K562 (cell line): ENCODE results near the gene IL34. TPM values are rescaled to one million over a fixed set of nuclear protein-coding genes. Genes with fewer than 3 reads are reported as not detected.

ENCODE experiments used
- ATAC-seq: fragments of 200-7000 bp; cut with Tn5 transposase; 3 replicates; pipeline ENCODE4 v1.9.1; 2020; ENCODE audit warnings: moderate library complexity
- BruUV-seq: library from RNA; stranded (reverse); fragments of 400-500 nt; replicated peaks from 2 replicates; lab custom pipeline; 2021; lab: Mats Ljungman, UMichigan
- CTCF ChIA-PET: fragments of 300-600 bp; formaldehyde crosslinking; extraction: SDS; loops from one replicate; lab custom pipeline; 2021; ENCODE audit warnings: low intra/inter-chr PET ratio; lab: Yijun Ruan, JAX
- POLR2A ChIA-PET: fragments of 300-600, 350-650 bp; sonication (Branson Sonifier 250); formaldehyde crosslinking; extraction: SDS; loops from one replicate; lab custom pipeline; 2021; ENCODE audit warnings: antibody characterized with exemption, inconsistent platforms; lab: Yijun Ruan, JAX
- DNase-seq, 4 experiments: peaks; one replicate each; pipeline versions ENCODE4 v3.0.0 to v3.0.0-alpha.2; 2011 to 2018; ENCODE audit warnings: low spot score in 3 of 4, mixed read lengths in 3 of 4; ENCODE audit errors: extremely low read depth in 1 of 4
- FAIRE-seq: peaks from 2 replicates; lab custom pipeline; 2011; peaks lifted over from hg19 to GRCh38; lab: Jason Lieb, UNC
- H2AFZ ChIP-seq: 2 replicates; pipeline ENCODE4 v1.6.0; 2011; ENCODE audit warnings: low read depth, low read length, control low read depth, inconsistent platforms
- H3K27ac ChIP-seq: fragments of 200-600 bp; 3 replicates; pipeline ENCODE4 v1.8.0; 2011; ENCODE audit warnings: low read depth, mild to moderate bottlenecking, control low read depth, inconsistent platforms, low read length, moderate library complexity, mixed read lengths; ENCODE audit errors: extremely low read depth
- H3K27me3 ChIP-seq, 2 experiments: fragments of 300-600 bp in 1 of 2; 2 replicates in 1 of 2; 3 replicates in 1 of 2; pipeline versions ENCODE4 v1.6.0 to v1.8.0; 2011; ENCODE audit warnings: inconsistent platforms in 2 of 2, low read length in 2 of 2, mild to moderate bottlenecking in 1 of 2, mixed read lengths in 1 of 2, moderate library complexity in 1 of 2; ENCODE audit not compliant: control insufficient read depth in 2 of 2, insufficient read depth in 2 of 2
- H3K36me3 ChIP-seq: fragments of 300-600 bp; 3 replicates; pipeline ENCODE4 v1.8.0; 2011; ENCODE audit warnings: mild to moderate bottlenecking, low read length, inconsistent platforms; ENCODE audit not compliant: control insufficient read depth, insufficient read depth
- H3K4me1 ChIP-seq, 2 experiments: fragments of 200-600 bp in 1 of 2; replicated peaks in 1 of 2; 2 replicates in 1 of 2; 3 replicates in 1 of 2; pipeline versions ENCODE4 v1.5.1 to v1.8.0; 2011; ENCODE audit warnings: inconsistent platforms in 2 of 2, low read length in 2 of 2, mild to moderate bottlenecking in 1 of 2, mixed read lengths in 1 of 2, moderate library complexity in 1 of 2; ENCODE audit not compliant: control insufficient read depth in 2 of 2, insufficient read depth in 2 of 2
- H3K4me2 ChIP-seq: 2 replicates; pipeline ENCODE4 v1.6.1; 2011; ENCODE audit warnings: low read length, control low read depth, inconsistent platforms, mixed read lengths; ENCODE audit not compliant: insufficient read depth
- H3K4me3 ChIP-seq: fragments of 200-600 bp; sonication (generic), shearing (Covaris generic); 2 replicates; pipeline ENCODE4 v1.5.1; 2016; ENCODE audit warnings: control low read depth, inconsistent platforms
- H3K79me2 ChIP-seq: fragments of 200-600 bp; 3 replicates; pipeline ENCODE4 v1.8.0; 2011; ENCODE audit warnings: low read length, inconsistent platforms; ENCODE audit not compliant: control insufficient read depth, insufficient read depth
- H3K9ac ChIP-seq, 2 experiments: 2 replicates each; pipeline versions ENCODE4 v1.6.0 to v1.6.1; 2011; ENCODE audit warnings: low read depth in 2 of 2, low read length in 2 of 2, control low read depth in 1 of 2, inconsistent platforms in 1 of 2, mild to moderate bottlenecking in 1 of 2, mixed read lengths in 1 of 2; ENCODE audit not compliant: insufficient read depth in 1 of 2
- H3K9me1 ChIP-seq: one replicate; pipeline ENCODE4 v1.6.0; 2011; ENCODE audit warnings: inconsistent platforms, mild to moderate bottlenecking, low read length, moderate library complexity; ENCODE audit not compliant: control insufficient read depth, insufficient read depth
- H3K9me3 ChIP-seq: replicated peaks from 2 replicates; pipeline ENCODE4 v1.5.1; 2011; ENCODE audit warnings: low read depth, low read length, inconsistent platforms; ENCODE audit not compliant: control insufficient read depth, insufficient read depth
- H4K20me1 ChIP-seq: replicated peaks from 2 replicates; pipeline ENCODE4 v1.6.1; 2011; ENCODE audit warnings: low read length, inconsistent platforms, mixed read lengths; ENCODE audit not compliant: control insufficient read depth, insufficient read depth
- ARID2 ChIP-seq: fragments of 450-650 bp; IDR thresholded peaks from 2 replicates; pipeline ENCODE4 v1.6.1; 2017; ENCODE audit warnings: antibody characterized with exemption, mild to moderate bottlenecking
- CBX5 ChIP-seq: IDR thresholded peaks from 2 replicates; pipeline ENCODE4 v1.6.1; 2014; ENCODE audit warnings: low read depth, borderline replicate concordance
- CSDE1 ChIP-seq, 2 experiments: fragments of 450-650 bp; IDR thresholded peaks; 2 replicates each; pipeline ENCODE4 v1.6.1; 2016; ENCODE audit warnings: mild to moderate bottlenecking in 1 of 2
- FOSL1 ChIP-seq: fragments of 200-800 bp; sonication (Bioruptor generic); conservative IDR thresholded peaks from 2 replicates; pipeline ENCODE4 v1.6.1; 2016; ENCODE audit warnings: missing genetic modification characterization, missing compliant biosample characterization
- HCFC1 ChIP-seq: IDR thresholded peaks from 2 replicates; pipeline ENCODE4 v1.6.1; 2012; ENCODE audit warnings: low read depth, low read length, improper control_type of control experiment
- LCOR ChIP-seq: sonication (generic); formaldehyde crosslinking; IDR thresholded peaks from 2 replicates; pipeline ENCODE4 v1.8.0; 2022; ENCODE audit warnings: mild to moderate bottlenecking, missing genetic modification reagents
- MED1 ChIP-seq: sonication (generic); formaldehyde crosslinking; IDR thresholded peaks from 2 replicates; pipeline ENCODE4 v1.8.1; 2023; ENCODE audit warnings: missing genetic modification reagents, borderline replicate concordance
- POLR3G ChIP-seq: IDR thresholded peaks from 2 replicates; pipeline ENCODE4 v1.6.1; 2011; ENCODE audit not compliant: insufficient read length, insufficient replicate concordance; ENCODE audit errors: extremely low read depth
- REST ChIP-seq, 2 experiments: fragments of 450-650 bp; formaldehyde crosslinking in 1 of 2; IDR thresholded peaks; 2 replicates each; pipeline versions ENCODE4 v1.4.0 to v1.6.1; 2014 to 2020; ENCODE audit warnings: mild to moderate bottlenecking in 2 of 2, borderline replicate concordance in 1 of 2, low read depth in 1 of 2
- STAT5B ChIP-seq: fragments of 250-450 bp; sonication (Bioruptor Pico); IDR thresholded peaks from 2 replicates; pipeline ENCODE4 v1.8.0; 2021; ENCODE audit warnings: mild to moderate bottlenecking, inconsistent platforms
- TRIM24 ChIP-seq, 2 experiments: fragments of 450-650 bp; IDR thresholded peaks; 2 replicates each; pipeline ENCODE4 v1.6.1; 2016
- U2AF1 ChIP-seq: fragments of 200-400 bp; formaldehyde crosslinking; optimal IDR thresholded peaks from 2 replicates; pipeline ENCODE3; 2017; ENCODE audit warnings: mild to moderate bottlenecking, low read depth, low read length, moderate library complexity
- ZNF324 ChIP-seq: fragments of 250-450 bp; sonication (Bioruptor Pico); IDR thresholded peaks from 2 replicates; pipeline ENCODE4 v1.4.0; 2020; ENCODE audit warnings: mild to moderate bottlenecking
- ZNF57 ChIP-seq: fragments of 450-650 bp; formaldehyde crosslinking; IDR thresholded peaks from 2 replicates; pipeline ENCODE4 v1.4.0; 2020; ENCODE audit warnings: mild to moderate bottlenecking, moderate library complexity
- WGBS: fragments of 100-300 bp; shearing (Covaris generic); methylation state at CpG from one replicate; pipeline ENCODE4 v1.1.6; 2016; ENCODE audit warnings: low coverage, mixed read lengths; ENCODE audit not compliant: insufficient coverage; ENCODE audit errors: missing lambda C conversion rate; 5-methylcytosine and 5-hydroxymethylcytosine counted together
- in situ Hi-C: fragments of 300-500 bp; cut with MboI; formaldehyde crosslinking; loops from 4 replicates; pipeline ENCODE4 v1.15.0; 2018; ENCODE audit warnings: inconsistent platforms, mixed read lengths
- intact Hi-C: fragments of 100-400 bp; cut with micrococcal nuclease; formaldehyde crosslinking; loops from 2 replicates; pipeline ENCODE4 v1.14.2; 2022
- polyA plus RNA-seq, 8 experiments: library from polyadenylated mRNA; depleted of rRNA in 4 of 8; stranded (reverse) in 5 of 8; unstranded in 3 of 8; fragments of >200 nt; fragmentation: Nextera tagmentation in 2 of 8; fragmentation: Illumina TruSeq in 1 of 8; extraction: Ambion mirVana in 2 of 8; extraction: Trizol in 1 of 8; gene quantifications; 2 replicates each; pipeline versions ENCODE4 v1.2.1 to v1.2.3, GENCODE V29; 2011 to 2014; ENCODE audit warnings: inconsistent platforms in 1 of 8, missing spikeins in 1 of 8
- total RNA-seq, 7 experiments: library from RNA; depleted of rRNA in 6 of 7; stranded (reverse); fragments of >200 nt in 6 of 7; fragmentation: Illumina TruSeq in 2 of 7; extraction: Trizol in 2 of 7; gene quantifications; 2 replicates each; pipeline versions ENCODE4 v1.2.1 to v1.2.3, GENCODE V29; 2011 to 2021; ENCODE audit warnings: low replicate concordance in 1 of 7

Gene IL34
- total and polyA plus RNA-seq, 9 of the 15 experiments (the other 6 are each of a cell fraction or from before 2014, with no cell fraction given), result 0.07 to 0.18 (median 0.10) TPM; not detected in 6

GRCh38 chr16:70678898-70679670 lies 32.7 kb downstream of the IL34 start:
- ChIA-PET POLR2A (interaction anchor here (0.8 to 1.6 kb wide), 2 partner anchors 11 to 13 kb away, joined by 4 read pairs; no protein-coding TSS in a partner anchor), CTCF (interaction anchor here (0.7 to 1.5 kb wide), 3 partner anchors 59 to 92 kb away, joined by 4 to 7 read pairs (median 5); no protein-coding TSS in a partner anchor)
- TF ChIP-seq MED1, result no peak
- TF ChIP-seq REST (IDR thresholded peaks at IDR 0.05; ENCODE audit: borderline replicate concordance), result no peak
- TF ChIP-seq REST (CRISPR knock-in tag; IDR thresholded peaks at IDR 0.05; ENCODE audit: low read depth), result no peak
- no peak for TF ChIP-seq LCOR
- no peak for TF ChIP-seq ZNF324 (CRISPR knock-in tag)
- TF ChIP-seq POLR3G, result no peak
- TF ChIP-seq CBX5, result no peak
- TF ChIP-seq FOSL1 (tag), result no peak
- no peak for TF ChIP-seq CSDE1 (IDR thresholded peaks at IDR 0.05)
- TF ChIP-seq ZNF57 (CRISPR knock-in tag), result no peak
- no peak for TF ChIP-seq STAT5B (CRISPR knock-in tag)
- TF ChIP-seq ARID2, result no peak
- TF ChIP-seq TRIM24 (IDR thresholded peaks at IDR 0.05), result no peak
- TF ChIP-seq HCFC1, result no peak
- TF ChIP-seq U2AF1, result no peak
- ATAC-seq (no peak), DNase-seq (no peak), FAIRE-seq (no peak)
- Histone ChIP-seq H3K27ac (no peak overlapping the region), H3K4me1 (peaks cover 0 to 45% of the 10 kb centered on the region in 2 experiments; a peak in 3 of 5 replicates), H3K79me2 (peaks cover 33% of the 10 kb centered on the region), H3K9me3 (no peaks in the 10 kb centered on the region), H3K4me3 (no peak overlapping the region), H4K20me1 (peaks cover 12% of the 10 kb centered on the region; the same call in 1 of the 2 replicates), H2AFZ (no peak overlapping the region), H3K36me3 (peaks cover 91% of the 10 kb centered on the region; the same call in 2 of the 3 replicates), H3K27me3 (no peaks in the 10 kb centered on the region), H3K9me1 (no peaks in the 10 kb centered on the region), H3K4me2 (no peak overlapping the region), H3K9ac (no peak overlapping the region; a peak in 1 of 4 replicates)
- intact Hi-C loops, result no loop called here
- no TSS peak for BruUV-seq
- WGBS, result 92% methylated on average over 9 of the region's 31 CpGs
- in situ Hi-C loops, result no loop called here
